ENCODE measurements around the gene DPF1.

GRCh38 chr19:38213469-38213868, 10.6 kb downstream of the DPF1 start:
- TF ChIP-seq CTCF (IDR thresholded peaks at IDR 0.05) (no peak), EZH2 (IDR thresholded peaks at IDR 0.05; ENCODE audit: borderline replicate concordance, insufficient read depth, low read depth, low read length, poor library complexity, severe bottlenecking) (no peak)
